Urinary bladder (tissue), 4 donors: ENCODE measurements around the gene PDCD4. TPM values are rescaled to one million over a fixed set of nuclear protein-coding genes. Genes with fewer than 3 reads are reported as not detected.
A peak's percentile ranks its signal among the peaks of the same experiment; 100 is the strongest.

Experiments
- DNase-seq: peaks from one replicate; pipeline ENCODE4 v3.0.0-alpha.2; 2015; ENCODE audit errors: extremely low spot score
- H3K27ac ChIP-seq: one replicate; pipeline ENCODE4 v1.5.1; 2013; ENCODE audit warnings: low read depth, mild to moderate bottlenecking, moderate library complexity
- H3K36me3 ChIP-seq: one replicate; pipeline ENCODE4 v1.6.1; 2013; ENCODE audit warnings: mild to moderate bottlenecking, moderate library complexity; ENCODE audit not compliant: insufficient read depth
- H3K4me1 ChIP-seq: one replicate; pipeline ENCODE4 v1.6.1; 2013; ENCODE audit warnings: mild to moderate bottlenecking, moderate library complexity; ENCODE audit not compliant: insufficient read depth
- H3K4me3 ChIP-seq: one replicate; pipeline ENCODE4 v1.5.1; 2013; ENCODE audit warnings: low read depth, low read length
- WGBS: extraction: QIAGEN DNeasy Blood & Tissue Kit; methylation state at CpG from one replicate; pipeline ENCODE4 v1.1.7; 2013; 5-methylcytosine and 5-hydroxymethylcytosine counted together
- polyA plus RNA-seq: library from polyadenylated mRNA; stranded (reverse); fragments of 200-250 nt; gene quantifications from one replicate; pipeline ENCODE4 v1.2.3, GENCODE V29; 2013
- total RNA-seq: library from RNA; depleted of rRNA; stranded (reverse); fragments of >200 nt; gene quantifications from one replicate; pipeline ENCODE4 v1.2.3, GENCODE V29; 2014
- donor health status: healthy with polysubstance abuse.
- donor health status: healthy.

The PDCD4 gene
- total and polyA plus RNA-seq, 2 donors: 81.0 to 148 TPM

- Histone ChIP-seq H3K36me3 (no peaks in the 10 kb centered on the region), H3K4me3 (no peak overlapping the region), H3K27ac (no peak overlapping the region), H3K4me1 (no peaks in the 10 kb centered on the region)
- no peak for DNase-seq
- WGBS: 85% methylated on average over 3 of the region's 3 CpGs
Observed at GRCh38 chr10:110845756-110846620, 25.7 kb upstream of the PDCD4 start.

GRCh38 chr10:110847374-110847773 lies 24.4 kb upstream of the PDCD4 start:
- Histone ChIP-seq H3K4me1 (no peaks in the 10 kb centered on the region), H3K4me3 (no peak overlapping the region), H3K36me3 (no peaks in the 10 kb centered on the region), H3K27ac (no peak overlapping the region)
- 81% methylated on average over 6 of the region's 6 CpGs for WGBS
- DNase-seq: no peak

GRCh38 chr10:110848106-110848505 lies 23.6 kb upstream of the PDCD4 start:
- no peak overlapping the region for H3K27ac ChIP-seq
- H3K36me3 ChIP-seq: no peaks in the 10 kb centered on the region
- no peak for DNase-seq
- H3K4me3 ChIP-seq: no peak overlapping the region
- 91% methylated on average over 2 of the region's 2 CpGs for WGBS
- no peaks in the 10 kb centered on the region for H3K4me1 ChIP-seq

GRCh38 chr10:110850099-110850498 lies 21.6 kb upstream of the PDCD4 start:
- no peaks in the 10 kb centered on the region for H3K4me1 ChIP-seq
- H3K36me3 ChIP-seq: no peaks in the 10 kb centered on the region
- H3K4me3 ChIP-seq: no peak overlapping the region
- H3K27ac ChIP-seq: no peak overlapping the region
- DNase-seq: no peak
- 93% methylated on average over 3 of the region's 3 CpGs for WGBS

GRCh38 chr10:110851020-110851612 lies 20.6 kb upstream of the PDCD4 start:
- 75% methylated on average over 8 of the region's 8 CpGs for WGBS
- Histone ChIP-seq H3K27ac (no peak overlapping the region), H3K4me1 (no peaks in the 10 kb centered on the region), H3K4me3 (no peak overlapping the region), H3K36me3 (no peaks in the 10 kb centered on the region)
- no peak for DNase-seq

GRCh38 chr10:110852255-110852896 lies 19.4 kb upstream of the PDCD4 start:
- Histone ChIP-seq H3K4me3 (no peak overlapping the region), H3K27ac (no peak overlapping the region), H3K4me1 (no peaks in the 10 kb centered on the region), H3K36me3 (no peaks in the 10 kb centered on the region)
- no peak for DNase-seq
- 77% methylated on average over 7 of the region's 7 CpGs for WGBS

GRCh38 chr10:110852947-110853346 lies 18.8 kb upstream of the PDCD4 start:
- Histone ChIP-seq H3K36me3 (no peaks in the 10 kb centered on the region), H3K4me3 (no peak overlapping the region), H3K27ac (no peak overlapping the region), H3K4me1 (no peaks in the 10 kb centered on the region)
- WGBS: 84% methylated on average over 4 of the region's 4 CpGs
- no peak for DNase-seq

- Histone ChIP-seq H3K36me3 (no peaks in the 10 kb centered on the region), H3K27ac (no peak overlapping the region), H3K4me1 (no peaks in the 10 kb centered on the region), H3K4me3 (no peak overlapping the region)
- DNase-seq: no peak
Observed at GRCh38 chr10:110853921-110854605, 17.7 kb upstream of the PDCD4 start.

- DNase-seq: peak; percentile 70
- Histone ChIP-seq H3K36me3 (no peaks in the 10 kb centered on the region), H3K27ac (peak overlapping the region; percentile 70), H3K4me1 (no peaks in the 10 kb centered on the region), H3K4me3 (no peak overlapping the region)
- WGBS: 29% methylated on average over 12 of the region's 12 CpGs
Observed at GRCh38 chr10:110857265-110858171, 14.2 kb upstream of the PDCD4 start.

GRCh38 chr10:110858297-110858934 lies 13.3 kb upstream of the PDCD4 start:
- 25% methylated on average over 1 of the region's 1 CpG for WGBS
- H3K27ac ChIP-seq: no peak overlapping the region

GRCh38 chr10:110859206-110859972 lies 12.3 kb upstream of the PDCD4 start:
- Histone ChIP-seq H3K4me3 (no peak overlapping the region), H3K36me3 (no peaks in the 10 kb centered on the region), H3K4me1 (no peaks in the 10 kb centered on the region), H3K27ac (peak overlapping the region; percentile 68)
- 74% methylated on average over 6 of the region's 6 CpGs for WGBS
- no peak for DNase-seq

More at GRCh38 chr10:110858297-110858934, 13.3 kb upstream of the PDCD4 start:
- H3K36me3 ChIP-seq: no peaks in the 10 kb centered on the region
- no peaks in the 10 kb centered on the region for H3K4me1 ChIP-seq
- no peak for DNase-seq
- H3K4me3 ChIP-seq: no peak overlapping the region

GRCh38 chr10:110859973-110860376 lies 11.8 kb upstream of the PDCD4 start:
- H3K4me1 ChIP-seq: no peaks in the 10 kb centered on the region
- H3K4me3 ChIP-seq: no peak overlapping the region
- 15% methylated on average over 1 of the region's 1 CpG for WGBS
- peak overlapping the region; percentile 32 for H3K27ac ChIP-seq
- no peak for DNase-seq
- H3K36me3 ChIP-seq: no peaks in the 10 kb centered on the region
